Prostate gland (tissue), 2 donors: ENCODE results near the gene ZER1. TPM values are rescaled to one million over a fixed set of nuclear protein-coding genes. Genes with fewer than 3 reads are reported as not detected.

Experiments used
- DNase-seq: peaks from one replicate; pipeline ENCODE4 v3.0.0-alpha.2; 2019; ENCODE audit warnings: low spot score
- H3K27ac ChIP-seq, 2 donors: fragments of 200-600 bp; sonication (generic); 2 replicates each; pipeline ENCODE4 v1.5.1; 2017 to 2019
- H3K27me3 ChIP-seq: fragments of 200-600 bp; sonication (generic); replicated peaks from 2 replicates; pipeline ENCODE4 v1.5.1; 2019; ENCODE audit not compliant: insufficient read depth
- H3K36me3 ChIP-seq, 2 donors: fragments of 200-600 bp; sonication (generic); 1 replicate in 1 of 2; 2 replicates in 1 of 2; pipeline versions ENCODE4 v1.5.1 to v1.8.1; 2017 to 2019
- H3K4me1 ChIP-seq: fragments of 200-600 bp; sonication (generic); replicated peaks from 2 replicates; pipeline ENCODE4 v1.5.1; 2019
- H3K4me3 ChIP-seq, 2 donors: fragments of 200-600 bp; sonication (generic); 2 replicates each; pipeline ENCODE4 v1.5.1; 2017 to 2019
- H3K9me3 ChIP-seq: fragments of 200-600 bp; sonication (generic); 2 replicates; pipeline ENCODE4 v1.5.1; 2017
- POLR2A ChIP-seq: fragments of 450-650 bp; IDR thresholded peaks from one replicate; pipeline ENCODE4 v1.6.1; 2016; ENCODE audit warnings: antibody characterized with exemption, mild to moderate bottlenecking
- POLR2AphosphoS5 ChIP-seq: sonication (generic); formaldehyde crosslinking; IDR thresholded peaks from one replicate; pipeline ENCODE4 v1.6.1; 2017; ENCODE audit warnings: antibody characterized with exemption
- WGBS: methylation state at CpG from one replicate; pipeline ENCODE4 v1.1.5; 2018; 5-methylcytosine and 5-hydroxymethylcytosine counted together
- intact Hi-C: fragments of 100-400 bp; cut with DNase I; formaldehyde crosslinking; loops from one replicate; pipeline ENCODE4 v1.14.2; 2022
- total RNA-seq, 2 donors: library from RNA; depleted of rRNA; stranded (reverse); fragments of >200 nt; gene quantifications; one replicate each; pipeline ENCODE4 v1.1.0, GENCODE V29; 2016
- TF ChIP-seq, protein P1 (sequence below), 4 experiments: fragments of 200-600 bp in 2 of 4; fragments of 450-650 bp in 2 of 4; sonication (generic) in 2 of 4; IDR thresholded peaks; 1 replicate in 3 of 4; 2 replicates in 1 of 4; pipeline ENCODE4 v1.5.1; 2016 to 2019; ENCODE audit warnings: antibody characterized with exemption in 4 of 4, mild to moderate bottlenecking in 2 of 4, moderate library complexity in 2 of 4

ZER1 gene
- 100 to 1,000 TPM in 1 of 2 donors, 10 to 100 TPM in 1; 86.6 to 122 TPM for total RNA-seq

DNA sequence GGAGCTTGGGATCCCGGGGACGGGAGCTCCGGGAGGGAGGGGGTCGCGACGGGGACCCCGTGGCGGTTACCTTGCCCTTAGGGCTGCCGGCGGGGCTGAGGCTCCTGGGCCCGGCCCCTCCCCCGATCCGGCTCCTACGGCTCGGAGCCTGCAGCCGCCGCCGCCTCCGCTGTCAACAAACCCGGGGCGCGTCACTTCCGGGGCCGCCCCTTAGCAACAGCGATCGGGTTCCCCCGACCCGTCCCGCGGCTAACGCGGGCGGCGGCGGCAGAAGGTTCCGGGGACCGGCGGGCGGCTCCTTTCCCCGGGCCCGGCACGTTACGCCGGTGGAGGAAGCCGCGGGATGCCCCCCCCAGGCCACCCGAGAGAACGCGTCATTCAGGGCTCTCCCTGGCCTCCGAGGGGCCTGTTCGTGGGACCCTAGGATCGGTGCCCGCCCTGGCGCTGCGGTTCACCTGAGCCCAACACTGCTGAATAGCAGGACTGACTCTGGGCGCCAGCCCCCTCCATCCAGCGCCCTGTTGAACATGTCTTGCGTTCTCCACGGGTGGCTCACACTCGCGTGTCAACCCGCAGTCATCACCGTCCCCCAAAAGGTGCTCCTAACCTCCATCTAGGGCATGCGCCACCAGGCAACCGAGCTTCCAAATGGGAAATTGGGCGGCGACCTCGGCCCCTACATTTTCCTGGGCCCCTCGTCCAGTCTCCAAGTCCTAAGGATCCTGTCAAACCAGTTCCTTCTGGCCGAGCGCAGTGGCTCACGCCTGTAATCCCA lies at the start of gene ZER1:
Gene ZER1 (minus strand): TSS at position 183 of the 775 bp plus-strand sequence. CDS start 16,362 bp downstream, outside the sequence.
- Histone ChIP-seq H3K27ac (peak within 1 kb of the TSS; percentile 94 to 97), H3K27me3 (no peaks in the 10 kb centered on the region), H3K9me3 (no peaks in the 10 kb centered on the region), H3K4me1 (peaks cover 5% of the 10 kb centered on the region), H3K4me3 (peak within 1 kb of the TSS; percentile 93 to 100), H3K36me3 (no peaks in the 10 kb centered on the region)
- intact Hi-C loops, result loop anchor here (2.0 kb wide), 1 partner anchor 15 kb away; the partner anchor contains the start of gene TBC1D13
- DNase-seq, result peak; percentile 93
- WGBS, result under 1% methylated on average over 23 of the region's 72 CpGs
- TF ChIP-seq, protein P1, sequence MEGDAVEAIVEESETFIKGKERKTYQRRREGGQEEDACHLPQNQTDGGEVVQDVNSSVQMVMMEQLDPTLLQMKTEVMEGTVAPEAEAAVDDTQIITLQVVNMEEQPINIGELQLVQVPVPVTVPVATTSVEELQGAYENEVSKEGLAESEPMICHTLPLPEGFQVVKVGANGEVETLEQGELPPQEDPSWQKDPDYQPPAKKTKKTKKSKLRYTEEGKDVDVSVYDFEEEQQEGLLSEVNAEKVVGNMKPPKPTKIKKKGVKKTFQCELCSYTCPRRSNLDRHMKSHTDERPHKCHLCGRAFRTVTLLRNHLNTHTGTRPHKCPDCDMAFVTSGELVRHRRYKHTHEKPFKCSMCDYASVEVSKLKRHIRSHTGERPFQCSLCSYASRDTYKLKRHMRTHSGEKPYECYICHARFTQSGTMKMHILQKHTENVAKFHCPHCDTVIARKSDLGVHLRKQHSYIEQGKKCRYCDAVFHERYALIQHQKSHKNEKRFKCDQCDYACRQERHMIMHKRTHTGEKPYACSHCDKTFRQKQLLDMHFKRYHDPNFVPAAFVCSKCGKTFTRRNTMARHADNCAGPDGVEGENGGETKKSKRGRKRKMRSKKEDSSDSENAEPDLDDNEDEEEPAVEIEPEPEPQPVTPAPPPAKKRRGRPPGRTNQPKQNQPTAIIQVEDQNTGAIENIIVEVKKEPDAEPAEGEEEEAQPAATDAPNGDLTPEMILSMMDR (IDR thresholded peaks at IDR 0.05), result peak in 1 of 4 experiments; percentile 16
- TF ChIP-seq POLR2A (peak; percentile 81), POLR2AphosphoS5 (peak; percentile 96)

- intact Hi-C loops, result no loop called here
- H3K27ac ChIP-seq, result no peak overlapping the region
- H3K9me3 ChIP-seq, result no peaks in the 10 kb centered on the region
- H3K4me1 ChIP-seq, result peaks cover 11% of the 10 kb centered on the region
- H3K4me3 ChIP-seq, result no peak overlapping the region
- no peaks in the 10 kb centered on the region for H3K27me3 ChIP-seq
- H3K36me3 ChIP-seq, result peaks cover 0 to 4% of the 10 kb centered on the region in 2 donors
- DNase-seq, result no peak
- WGBS, result 85% methylated on average over 24 of the region's 24 CpGs
- no peak for TF ChIP-seq POLR2A
- no peak for TF ChIP-seq POLR2AphosphoS5
- TF ChIP-seq, protein P1 (IDR thresholded peaks at IDR 0.05), result no peak
Observed at GRCh38 chr9:128820665-128821583, 49.2 kb upstream of the ZER1 start.

GRCh38 chr9:128819716-128820664 lies 48.3 kb upstream of the ZER1 start:
- H3K27ac ChIP-seq, result peak overlapping the region; percentile 7 to 80
- DNase-seq, result no peak
- WGBS, result 63% methylated on average over 18 of the region's 18 CpGs
- H3K9me3 ChIP-seq, result no peaks in the 10 kb centered on the region
- intact Hi-C loops, result no loop called here
- peaks cover 0 to 4% of the 10 kb centered on the region in 2 donors for H3K36me3 ChIP-seq
- H3K4me1 ChIP-seq, result peaks cover 11% of the 10 kb centered on the region
- TF ChIP-seq, protein P1 (IDR thresholded peaks at IDR 0.05), result no peak
- TF ChIP-seq POLR2AphosphoS5, result no peak
- no peak for TF ChIP-seq POLR2A
- no peak overlapping the region for H3K4me3 ChIP-seq
- no peaks in the 10 kb centered on the region for H3K27me3 ChIP-seq
